ENCODE results near the gene NEU3.

DNA sequence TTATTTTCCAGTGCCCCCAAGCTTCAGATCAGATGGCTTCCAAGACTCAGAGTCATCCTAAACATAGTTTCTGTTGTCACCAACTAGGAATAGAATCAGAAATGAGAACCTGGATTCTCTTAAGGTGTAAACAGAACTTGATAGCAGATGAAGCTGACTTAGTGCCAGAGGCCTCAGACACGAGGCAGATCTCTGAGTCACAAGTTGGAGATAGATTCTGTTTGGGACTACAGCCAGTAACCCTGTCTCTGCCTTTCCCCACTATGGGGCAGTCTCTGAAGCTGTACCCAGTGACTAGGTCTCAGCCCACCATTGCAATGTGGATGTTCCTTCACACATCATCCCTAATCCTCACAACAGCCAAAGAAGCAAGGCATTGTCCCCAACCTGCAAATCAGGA lies 25.4 kb downstream of the NEU3 start:
- TF ChIP-seq, protein P1, sequence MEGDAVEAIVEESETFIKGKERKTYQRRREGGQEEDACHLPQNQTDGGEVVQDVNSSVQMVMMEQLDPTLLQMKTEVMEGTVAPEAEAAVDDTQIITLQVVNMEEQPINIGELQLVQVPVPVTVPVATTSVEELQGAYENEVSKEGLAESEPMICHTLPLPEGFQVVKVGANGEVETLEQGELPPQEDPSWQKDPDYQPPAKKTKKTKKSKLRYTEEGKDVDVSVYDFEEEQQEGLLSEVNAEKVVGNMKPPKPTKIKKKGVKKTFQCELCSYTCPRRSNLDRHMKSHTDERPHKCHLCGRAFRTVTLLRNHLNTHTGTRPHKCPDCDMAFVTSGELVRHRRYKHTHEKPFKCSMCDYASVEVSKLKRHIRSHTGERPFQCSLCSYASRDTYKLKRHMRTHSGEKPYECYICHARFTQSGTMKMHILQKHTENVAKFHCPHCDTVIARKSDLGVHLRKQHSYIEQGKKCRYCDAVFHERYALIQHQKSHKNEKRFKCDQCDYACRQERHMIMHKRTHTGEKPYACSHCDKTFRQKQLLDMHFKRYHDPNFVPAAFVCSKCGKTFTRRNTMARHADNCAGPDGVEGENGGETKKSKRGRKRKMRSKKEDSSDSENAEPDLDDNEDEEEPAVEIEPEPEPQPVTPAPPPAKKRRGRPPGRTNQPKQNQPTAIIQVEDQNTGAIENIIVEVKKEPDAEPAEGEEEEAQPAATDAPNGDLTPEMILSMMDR (IDR thresholded peaks at IDR 0.05 in 4 of 5, conservative IDR thresholded peaks at IDR 0.05 in 1 of 5), result peak in 1 of 5 experiments; percentile 16
- no peak for TF ChIP-seq POLR2A (IDR thresholded peaks at IDR 0.05)
